ENCODE measurements around the gene DCTPP1.
A peak's percentile ranks its signal among the peaks of the same experiment; 100 is the strongest.

Gene DCTPP1

DNA sequence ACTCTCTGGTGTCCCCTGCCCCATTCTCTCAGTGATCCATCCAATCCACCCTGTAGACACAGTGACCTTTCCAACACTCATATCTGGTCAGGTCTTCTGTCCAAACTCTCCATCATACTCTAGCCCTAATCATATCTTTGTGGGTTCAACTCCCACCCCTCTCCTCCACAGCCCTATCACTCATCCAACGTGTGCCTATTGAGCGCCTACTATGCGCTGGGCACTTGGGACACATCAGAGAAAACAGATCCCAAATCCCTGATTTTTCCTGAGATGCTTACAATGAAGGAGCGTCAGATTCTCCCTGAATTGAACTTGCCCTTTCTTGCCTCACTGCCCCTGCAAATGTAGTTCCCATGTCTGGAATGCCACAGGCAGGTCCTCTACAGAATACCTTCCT is 1.8 kb downstream of the DCTPP1 start:
- Histone ChIP-seq H3K23ac (ENCODE audit: low read length in 2 of 2) (no peak overlapping the region), H3K9ac (ENCODE audit: low read length) (no peak overlapping the region), H3K79me1 (replicated peaks; ENCODE audit: low read length, poor library complexity, severe bottlenecking) (peaks cover 30% of the 10 kb centered on the region), H3K18ac (ENCODE audit: low read depth in 1 of 2, low read length in 2 of 2) (no peak overlapping the region), H3K27ac (ENCODE audit: low read length, poor library complexity, severe bottlenecking) (no peak overlapping the region), H3K36me3 (ENCODE audit: control insufficient read depth in 1 of 2, insufficient read depth in 2 of 2, low read depth in 1 of 2, low read length in 2 of 2) (peaks cover 29 to 34% of the 10 kb centered on the region in 2 experiments), H3K14ac (ENCODE audit: low read length in 2 of 2) (no peak overlapping the region), H4K91ac (ENCODE audit: low read length) (no peak overlapping the region), H2BK120ac (ENCODE audit: low read depth, low read length) (no peak overlapping the region), H2BK15ac (ENCODE audit: low read depth, poor library complexity, severe bottlenecking) (no peak overlapping the region), H3K4me3 (ENCODE audit: insufficient read depth in 1 of 2, low read depth in 1 of 2, low read length in 2 of 2) (no peak overlapping the region), H3K4me2 (ENCODE audit: low read length, poor library complexity, severe bottlenecking) (no peak overlapping the region), H2AK5ac (ENCODE audit: low read length, severe bottlenecking) (no peak overlapping the region), H3K9me3 (ENCODE audit: control insufficient read depth, low read length) (no peaks in the 10 kb centered on the region), H2BK12ac (ENCODE audit: low read length in 2 of 2) (no peak overlapping the region), H2AFZ (ENCODE audit: low read depth, low read length) (no peak overlapping the region), H3K4ac (ENCODE audit: low read depth in 1 of 2, low read length in 2 of 2) (no peak overlapping the region), H2BK5ac (ENCODE audit: low read depth, low read length, poor library complexity, severe bottlenecking) (no peak overlapping the region), H4K8ac (ENCODE audit: low read length) (no peak overlapping the region), H3K27me3 (ENCODE audit: control insufficient read depth in 1 of 2, insufficient read depth in 1 of 2, low read length in 2 of 2) (no peaks in the 10 kb centered on the region), H3K4me1 (ENCODE audit: control insufficient read depth, insufficient read depth, low read depth, low read length) (peaks cover 10% of the 10 kb centered on the region)
- over 99% methylated on average over 4 of the region's 4 CpGs for WGBS
- DNase-seq: no peak

DNA sequence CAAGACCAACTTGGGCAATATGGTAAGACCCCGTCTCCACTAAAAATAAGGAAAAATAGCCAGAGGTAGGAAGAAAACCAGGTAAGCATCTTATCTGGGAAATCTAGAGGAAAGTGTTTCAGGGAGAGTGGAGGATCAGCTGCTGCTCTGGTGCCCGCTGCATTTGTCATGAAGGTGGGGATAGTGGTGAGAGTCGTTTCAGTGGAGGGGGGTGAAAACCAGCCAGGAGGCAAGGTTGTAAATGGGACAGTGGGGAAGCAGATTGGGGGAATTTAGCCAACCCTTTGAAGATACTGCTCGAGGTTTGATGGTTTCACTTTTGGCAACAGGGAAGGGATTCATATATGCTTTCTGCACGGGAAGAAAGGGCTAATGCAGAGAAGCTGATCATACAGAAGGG is 8.8 kb downstream of the DCTPP1 start:
- Histone ChIP-seq H2BK12ac (ENCODE audit: low read length in 2 of 2) (no peak overlapping the region), H2BK5ac (ENCODE audit: low read depth, low read length, poor library complexity, severe bottlenecking) (no peak overlapping the region), H3K4me1 (ENCODE audit: control insufficient read depth, insufficient read depth, low read depth, low read length) (peaks cover 11% of the 10 kb centered on the region), H3K36me3 (ENCODE audit: control insufficient read depth in 1 of 2, insufficient read depth in 2 of 2, low read depth in 1 of 2, low read length in 2 of 2) (peaks cover 39 to 47% of the 10 kb centered on the region in 2 experiments), H3K9me3 (ENCODE audit: control insufficient read depth, low read length) (no peaks in the 10 kb centered on the region), H3K4me2 (ENCODE audit: low read length, poor library complexity, severe bottlenecking) (no peak overlapping the region), H3K4me3 (ENCODE audit: insufficient read depth in 1 of 2, low read depth in 1 of 2, low read length in 2 of 2) (no peak overlapping the region), H3K27ac (ENCODE audit: low read length, poor library complexity, severe bottlenecking) (no peak overlapping the region), H2AFZ (ENCODE audit: low read depth, low read length) (no peak overlapping the region), H2BK15ac (ENCODE audit: low read depth, poor library complexity, severe bottlenecking) (no peak overlapping the region), H3K18ac (ENCODE audit: low read depth in 1 of 2, low read length in 2 of 2) (no peak overlapping the region), H3K79me1 (replicated peaks; ENCODE audit: low read length, poor library complexity, severe bottlenecking) (peaks cover 26% of the 10 kb centered on the region), H3K23ac (ENCODE audit: low read length in 2 of 2) (no peak overlapping the region), H2BK120ac (ENCODE audit: low read depth, low read length) (no peak overlapping the region), H3K4ac (ENCODE audit: low read depth in 1 of 2, low read length in 2 of 2) (no peak overlapping the region), H3K27me3 (ENCODE audit: control insufficient read depth in 1 of 2, insufficient read depth in 1 of 2, low read length in 2 of 2) (no peaks in the 10 kb centered on the region), H2AK5ac (ENCODE audit: low read length, severe bottlenecking) (no peak overlapping the region), H4K91ac (ENCODE audit: low read length) (no peak overlapping the region), H3K9ac (ENCODE audit: low read length) (no peak overlapping the region), H3K14ac (ENCODE audit: low read length in 2 of 2) (no peak overlapping the region), H4K8ac (ENCODE audit: low read length) (no peak overlapping the region)
- DNase-seq: no peak
- WGBS: 96% methylated on average over 5 of the region's 5 CpGs

DNA sequence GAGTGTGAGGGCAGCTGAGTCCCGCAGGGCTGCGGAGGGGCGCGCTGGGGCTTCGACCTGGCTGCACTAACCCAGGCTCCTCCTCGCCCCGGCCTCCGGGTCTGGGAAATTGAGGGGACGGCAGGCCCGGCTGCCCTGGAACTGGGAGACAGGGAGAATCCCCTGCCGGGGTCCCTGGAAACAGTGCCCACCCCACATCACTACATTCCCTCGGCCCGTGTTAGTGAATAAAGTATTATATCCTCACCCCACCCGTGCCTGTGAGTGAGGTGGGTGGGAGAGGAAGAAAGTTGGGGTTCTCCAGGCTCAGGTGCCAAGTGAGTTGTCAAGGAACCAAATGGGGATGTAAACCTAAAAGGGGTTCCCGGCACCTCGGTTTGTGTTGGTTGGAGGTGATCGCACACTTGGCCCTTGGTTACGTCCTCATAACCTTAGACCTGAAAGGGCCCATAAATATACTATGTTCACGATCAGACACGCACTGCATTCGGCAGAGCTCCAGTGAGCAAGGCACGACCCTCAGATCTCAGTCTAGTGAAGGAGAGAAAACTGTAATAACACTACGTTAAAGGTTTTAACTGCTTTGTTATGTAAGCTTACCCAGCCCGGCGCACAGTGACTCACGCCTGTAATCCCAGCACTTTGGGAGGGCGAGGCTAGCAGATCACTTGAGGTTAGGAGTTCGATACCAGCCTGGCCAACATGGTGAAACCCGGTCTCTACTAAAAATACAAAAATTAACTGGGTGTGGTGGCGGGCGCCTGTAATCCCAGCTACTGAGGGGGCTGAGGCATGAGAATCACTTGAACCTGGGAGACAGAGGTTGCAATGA is 11.3 kb downstream of the DCTPP1 start:
- Histone ChIP-seq H3K79me1 (replicated peaks; ENCODE audit: low read length, poor library complexity, severe bottlenecking) (peaks cover 15% of the 10 kb centered on the region), H3K36me3 (ENCODE audit: control insufficient read depth in 1 of 2, insufficient read depth in 2 of 2, low read depth in 1 of 2, low read length in 2 of 2) (peaks cover 30 to 37% of the 10 kb centered on the region in 2 experiments), H2AFZ (ENCODE audit: low read depth, low read length) (peak overlapping the region; percentile 46), H2BK5ac (ENCODE audit: low read depth, low read length, poor library complexity, severe bottlenecking) (no peak overlapping the region), H3K23ac (ENCODE audit: low read length in 2 of 2) (peak overlapping the region in 1 of 2 experiments; percentile 23), H3K4me1 (ENCODE audit: control insufficient read depth, insufficient read depth, low read depth, low read length) (peaks cover 13% of the 10 kb centered on the region), H2BK15ac (ENCODE audit: low read depth, poor library complexity, severe bottlenecking) (no peak overlapping the region), H3K9ac (ENCODE audit: low read length) (peak overlapping the region; percentile 70), H4K91ac (ENCODE audit: low read length) (peak overlapping the region; percentile 59), H3K27me3 (ENCODE audit: control insufficient read depth in 1 of 2, insufficient read depth in 1 of 2, low read length in 2 of 2) (no peaks in the 10 kb centered on the region), H3K14ac (ENCODE audit: low read length in 2 of 2) (no peak overlapping the region), H3K4me2 (ENCODE audit: low read length, poor library complexity, severe bottlenecking) (peak overlapping the region; percentile 74), H3K27ac (ENCODE audit: low read length, poor library complexity, severe bottlenecking) (no peak overlapping the region), H2BK12ac (ENCODE audit: low read length in 2 of 2) (no peak overlapping the region), H3K18ac (ENCODE audit: low read depth in 1 of 2, low read length in 2 of 2) (peak overlapping the region; percentile 19 to 83), H3K4ac (ENCODE audit: low read depth in 1 of 2, low read length in 2 of 2) (no peak overlapping the region), H2AK5ac (ENCODE audit: low read length, severe bottlenecking) (no peak overlapping the region), H3K4me3 (ENCODE audit: insufficient read depth in 1 of 2, low read depth in 1 of 2, low read length in 2 of 2) (peak overlapping the region; percentile 60 to 74), H4K8ac (ENCODE audit: low read length) (no peak overlapping the region), H2BK120ac (ENCODE audit: low read depth, low read length) (peak overlapping the region; percentile 27), H3K9me3 (ENCODE audit: control insufficient read depth, low read length) (no peaks in the 10 kb centered on the region)
- WGBS: 73% methylated on average over 23 of the region's 31 CpGs
- no peak for DNase-seq

DNA sequence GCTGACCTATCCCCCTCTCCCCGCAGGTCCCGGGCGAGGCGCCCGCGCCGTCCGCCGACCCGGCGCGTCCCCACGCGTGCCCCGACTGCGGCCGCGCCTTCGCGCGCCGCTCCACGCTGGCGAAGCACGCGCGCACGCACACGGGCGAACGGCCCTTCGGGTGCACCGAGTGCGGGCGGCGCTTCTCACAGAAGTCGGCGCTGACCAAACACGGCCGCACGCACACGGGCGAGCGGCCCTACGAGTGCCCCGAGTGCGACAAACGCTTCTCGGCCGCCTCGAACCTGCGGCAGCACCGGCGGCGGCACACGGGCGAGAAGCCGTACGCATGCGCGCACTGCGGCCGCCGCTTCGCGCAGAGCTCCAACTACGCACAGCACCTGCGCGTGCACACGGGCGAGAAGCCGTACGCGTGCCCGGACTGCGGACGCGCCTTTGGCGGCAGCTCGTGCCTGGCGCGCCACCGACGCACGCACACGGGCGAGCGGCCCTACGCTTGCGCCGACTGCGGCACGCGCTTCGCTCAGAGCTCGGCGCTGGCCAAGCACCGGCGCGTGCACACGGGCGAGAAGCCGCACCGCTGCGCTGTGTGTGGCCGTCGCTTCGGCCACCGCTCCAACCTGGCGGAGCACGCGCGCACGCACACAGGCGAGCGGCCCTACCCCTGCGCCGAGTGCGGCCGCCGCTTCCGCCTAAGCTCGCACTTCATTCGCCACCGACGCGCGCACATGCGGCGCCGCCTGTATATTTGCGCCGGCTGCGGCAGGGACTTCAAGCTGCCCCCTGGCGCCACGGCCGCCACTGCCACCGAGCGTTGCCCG is 12.1 kb downstream of the DCTPP1 start:
- Histone ChIP-seq H2AK5ac (ENCODE audit: low read length, severe bottlenecking) (no peak overlapping the region), H3K27ac (ENCODE audit: low read length, poor library complexity, severe bottlenecking) (no peak overlapping the region), H3K18ac (ENCODE audit: low read depth in 1 of 2, low read length in 2 of 2) (peak overlapping the region; percentile 71 to 83), H2BK5ac (ENCODE audit: low read depth, low read length, poor library complexity, severe bottlenecking) (no peak overlapping the region), H3K14ac (ENCODE audit: low read length in 2 of 2) (peak overlapping the region in 1 of 2 experiments; percentile 82), H2AFZ (ENCODE audit: low read depth, low read length) (peak overlapping the region; percentile 46), H3K27me3 (ENCODE audit: control insufficient read depth in 1 of 2, insufficient read depth in 1 of 2, low read length in 2 of 2) (no peaks in the 10 kb centered on the region), H3K9ac (ENCODE audit: low read length) (peak overlapping the region; percentile 70), H3K4ac (ENCODE audit: low read depth in 1 of 2, low read length in 2 of 2) (peak overlapping the region in 1 of 2 experiments; percentile 53), H4K8ac (ENCODE audit: low read length) (peak overlapping the region; percentile 84), H2BK120ac (ENCODE audit: low read depth, low read length) (no peak overlapping the region), H3K79me1 (replicated peaks; ENCODE audit: low read length, poor library complexity, severe bottlenecking) (peaks cover 16% of the 10 kb centered on the region), H3K36me3 (ENCODE audit: control insufficient read depth in 1 of 2, insufficient read depth in 2 of 2, low read depth in 1 of 2, low read length in 2 of 2) (peaks cover 25 to 39% of the 10 kb centered on the region in 2 experiments), H2BK12ac (ENCODE audit: low read length in 2 of 2) (peak overlapping the region in 1 of 2 experiments; percentile 48), H3K9me3 (ENCODE audit: control insufficient read depth, low read length) (no peaks in the 10 kb centered on the region), H4K91ac (ENCODE audit: low read length) (peak overlapping the region; percentile 72), H3K4me2 (ENCODE audit: low read length, poor library complexity, severe bottlenecking) (peak overlapping the region; percentile 74), H3K4me3 (ENCODE audit: insufficient read depth in 1 of 2, low read depth in 1 of 2, low read length in 2 of 2) (peak overlapping the region; percentile 60 to 74), H2BK15ac (ENCODE audit: low read depth, poor library complexity, severe bottlenecking) (peak overlapping the region; percentile 63), H3K4me1 (ENCODE audit: control insufficient read depth, insufficient read depth, low read depth, low read length) (peaks cover 15% of the 10 kb centered on the region), H3K23ac (ENCODE audit: low read length in 2 of 2) (peak overlapping the region; percentile 21 to 23)
- DNase-seq: peak; percentile 88
- WGBS: 4% methylated on average over 112 of the region's 140 CpGs

All from mesenchymal stem cell (in vitro differentiated cells and primary cell).